PC-3 (cell line): ENCODE results near the gene ABCA2.

Source experiments
- CTCF ChIP-seq: fragments of 300-600 bp; sonication (generic); conservative IDR thresholded peaks from 2 replicates; pipeline ENCODE4 v1.5.1; 2017; ENCODE audit warnings: antibody characterized with exemption, low read depth, mild to moderate bottlenecking, low read length
- EZH2phosphoT487 ChIP-seq: fragments of 300-600 bp; sonication (generic); IDR thresholded peaks from 2 replicates; pipeline ENCODE4 v1.6.1; 2018; ENCODE audit warnings: mild to moderate bottlenecking, antibody characterized with exemption, low read length, borderline replicate concordance

GRCh38 chr9:136977649-136978072 is 50.4 kb downstream of the ABCA2 start:
- no peak for TF ChIP-seq CTCF
- no peak for TF ChIP-seq EZH2phosphoT487
